SH-SY5Y (cell line): ENCODE measurements around the gene FNIP2.

Experiments
- GATA2 ChIP-seq: IDR thresholded peaks from 2 replicates; pipeline ENCODE4 v1.6.1; 2011; ENCODE audit warnings: mild to moderate bottlenecking, low read depth, low read length
- GATA3 ChIP-seq: IDR thresholded peaks from 2 replicates; pipeline ENCODE4 v1.6.1; 2011; ENCODE audit warnings: low read depth, mild to moderate bottlenecking, low read length, moderate library complexity

GRCh38 chr4:158796370-158797140 is 27.7 kb downstream of the FNIP2 start:
- no peak for TF ChIP-seq GATA3
- no peak for TF ChIP-seq GATA2
